ENCODE results near the gene FOXJ3.

- TF ChIP-seq POLR2A (IDR thresholded peaks at IDR 0.05; ENCODE audit: borderline replicate concordance, extremely low read depth, insufficient read depth, insufficient read length) (no peak), CTCF (IDR thresholded peaks at IDR 0.05 in 2 of 3, conservative IDR thresholded peaks at IDR 0.05 in 1 of 3; ENCODE audit: borderline replicate concordance in 1 of 3, insufficient read depth in 1 of 3, low read depth in 2 of 3, low read length in 2 of 3) (no peak), EZH2 (IDR thresholded peaks at IDR 0.05) (no peak), EZH2phosphoT487 (IDR thresholded peaks at IDR 0.05; ENCODE audit: borderline replicate concordance) (no peak), REST (IDR thresholded peaks at IDR 0.05; ENCODE audit: low read depth) (no peak), POLR2AphosphoS5 (IDR thresholded peaks at IDR 0.05; ENCODE audit: low read depth, low read length) (no peak), RAD21 (IDR thresholded peaks at IDR 0.05; ENCODE audit: low read depth) (no peak), YY1 (IDR thresholded peaks at IDR 0.05; ENCODE audit: extremely low read depth, insufficient replicate concordance, low read depth, low read length) (no peak), SP1 (IDR thresholded peaks at IDR 0.05; ENCODE audit: low read depth) (no peak), EGR1 (IDR thresholded peaks at IDR 0.05; ENCODE audit: low read depth) (no peak), SRF (IDR thresholded peaks at IDR 0.05; ENCODE audit: low read depth) (no peak), ZNF274 (IDR thresholded peaks at IDR 0.05; ENCODE audit: low read depth, low read length) (no peak), JUND (IDR thresholded peaks at IDR 0.05) (no peak)
These were observed 24.4 kb upstream of the FOXJ3 start for GRCh38 chr1:42359466-42359865.
